ENCODE results near the gene LRCH2.

LRCH2 gene

GRCh38 chrX:115233497-115234455 is at the start of gene LRCH2:
Gene LRCH2 (minus strand): TSS chrX:115234096. CDS start chrX:115234041, 55 bp downstream.
- H3K4me3 ChIP-seq (ENCODE audit: low read length) = no peak within 1 kb of the TSS
- no peaks in the 10 kb centered on the region for H3K4me1 ChIP-seq (ENCODE audit: low read length)
- H4K20me1 ChIP-seq (ENCODE audit: insufficient read depth, low read length) = no peaks in the 10 kb centered on the region
- H3K27me3 ChIP-seq (ENCODE audit: low read depth, low read length) = no peaks in the 10 kb centered on the region
- H3K36me3 ChIP-seq (replicated peaks; ENCODE audit: low read depth, low read length) = no peaks in the 10 kb centered on the region
- no peaks in the 10 kb centered on the region for H3K9me3 ChIP-seq (ENCODE audit: insufficient read depth, low read length)
- no peaks in the 10 kb centered on the region for H3K79me2 ChIP-seq (ENCODE audit: low read length)
- H3K4me2 ChIP-seq (ENCODE audit: low read length) = no peak within 1 kb of the TSS
- H2AFZ ChIP-seq (ENCODE audit: low read depth, low read length) = no peak within 1 kb of the TSS
- no peak within 1 kb of the TSS for H3K9ac ChIP-seq (ENCODE audit: low read length)
- no peak for TF ChIP-seq EZH2phosphoT487 (IDR thresholded peaks at IDR 0.05; ENCODE audit: low read depth)
- TF ChIP-seq, protein P1, sequence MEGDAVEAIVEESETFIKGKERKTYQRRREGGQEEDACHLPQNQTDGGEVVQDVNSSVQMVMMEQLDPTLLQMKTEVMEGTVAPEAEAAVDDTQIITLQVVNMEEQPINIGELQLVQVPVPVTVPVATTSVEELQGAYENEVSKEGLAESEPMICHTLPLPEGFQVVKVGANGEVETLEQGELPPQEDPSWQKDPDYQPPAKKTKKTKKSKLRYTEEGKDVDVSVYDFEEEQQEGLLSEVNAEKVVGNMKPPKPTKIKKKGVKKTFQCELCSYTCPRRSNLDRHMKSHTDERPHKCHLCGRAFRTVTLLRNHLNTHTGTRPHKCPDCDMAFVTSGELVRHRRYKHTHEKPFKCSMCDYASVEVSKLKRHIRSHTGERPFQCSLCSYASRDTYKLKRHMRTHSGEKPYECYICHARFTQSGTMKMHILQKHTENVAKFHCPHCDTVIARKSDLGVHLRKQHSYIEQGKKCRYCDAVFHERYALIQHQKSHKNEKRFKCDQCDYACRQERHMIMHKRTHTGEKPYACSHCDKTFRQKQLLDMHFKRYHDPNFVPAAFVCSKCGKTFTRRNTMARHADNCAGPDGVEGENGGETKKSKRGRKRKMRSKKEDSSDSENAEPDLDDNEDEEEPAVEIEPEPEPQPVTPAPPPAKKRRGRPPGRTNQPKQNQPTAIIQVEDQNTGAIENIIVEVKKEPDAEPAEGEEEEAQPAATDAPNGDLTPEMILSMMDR (IDR thresholded peaks at IDR 0.05; ENCODE audit: low read depth, low read length) = no peak
- H3K27ac ChIP-seq (ENCODE audit: low read length) = no peak within 1 kb of the TSS

- Histone ChIP-seq H3K36me3 (replicated peaks; ENCODE audit: low read depth, low read length) (no peaks in the 10 kb centered on the region), H3K4me1 (ENCODE audit: low read length) (no peaks in the 10 kb centered on the region), H3K9ac (ENCODE audit: low read length) (no peak overlapping the region), H3K9me3 (ENCODE audit: insufficient read depth, low read length) (no peaks in the 10 kb centered on the region), H3K79me2 (ENCODE audit: low read length) (no peaks in the 10 kb centered on the region), H3K4me2 (ENCODE audit: low read length) (no peak overlapping the region), H3K27ac (ENCODE audit: low read length) (no peak overlapping the region), H2AFZ (ENCODE audit: low read depth, low read length) (no peak overlapping the region), H3K27me3 (ENCODE audit: low read depth, low read length) (no peaks in the 10 kb centered on the region), H3K4me3 (ENCODE audit: low read length) (no peak overlapping the region), H4K20me1 (ENCODE audit: insufficient read depth, low read length) (no peaks in the 10 kb centered on the region)
- TF ChIP-seq EZH2phosphoT487 (IDR thresholded peaks at IDR 0.05; ENCODE audit: low read depth) = no peak
- TF ChIP-seq, protein P1 (IDR thresholded peaks at IDR 0.05; ENCODE audit: low read depth, low read length) = no peak
These were observed 35.3 kb upstream of the LRCH2 start for GRCh38 chrX:115269051-115269683.

- Histone ChIP-seq H3K4me2 (ENCODE audit: low read length) (peak overlapping the region; percentile 43), H3K27me3 (ENCODE audit: low read depth, low read length) (no peaks in the 10 kb centered on the region), H4K20me1 (ENCODE audit: insufficient read depth, low read length) (no peaks in the 10 kb centered on the region), H3K36me3 (replicated peaks; ENCODE audit: low read depth, low read length) (no peaks in the 10 kb centered on the region), H3K4me1 (ENCODE audit: low read length) (no peaks in the 10 kb centered on the region), H2AFZ (ENCODE audit: low read depth, low read length) (peak overlapping the region; percentile 74; the same call in 1 of the 2 replicates), H3K9ac (ENCODE audit: low read length) (no peak overlapping the region), H3K27ac (ENCODE audit: low read length) (no peak overlapping the region), H3K79me2 (ENCODE audit: low read length) (no peaks in the 10 kb centered on the region), H3K9me3 (ENCODE audit: insufficient read depth, low read length) (no peaks in the 10 kb centered on the region), H3K4me3 (ENCODE audit: low read length) (no peak overlapping the region)
- TF ChIP-seq, protein P1 (IDR thresholded peaks at IDR 0.05; ENCODE audit: low read depth, low read length) = peak; percentile 41
- TF ChIP-seq EZH2phosphoT487 (IDR thresholded peaks at IDR 0.05; ENCODE audit: low read depth) = no peak
These were observed 34.5 kb upstream of the LRCH2 start for GRCh38 chrX:115268421-115268820.

GRCh38 chrX:115266300-115266699 is 32.4 kb upstream of the LRCH2 start:
- Histone ChIP-seq H3K9ac (ENCODE audit: low read length) (no peak overlapping the region), H3K9me3 (ENCODE audit: insufficient read depth, low read length) (no peaks in the 10 kb centered on the region), H3K27ac (ENCODE audit: low read length) (no peak overlapping the region), H4K20me1 (ENCODE audit: insufficient read depth, low read length) (no peaks in the 10 kb centered on the region), H3K79me2 (ENCODE audit: low read length) (no peaks in the 10 kb centered on the region), H3K4me1 (ENCODE audit: low read length) (no peaks in the 10 kb centered on the region), H3K36me3 (replicated peaks; ENCODE audit: low read depth, low read length) (no peaks in the 10 kb centered on the region), H3K4me3 (ENCODE audit: low read length) (no peak overlapping the region), H3K27me3 (ENCODE audit: low read depth, low read length) (no peaks in the 10 kb centered on the region), H3K4me2 (ENCODE audit: low read length) (no peak overlapping the region), H2AFZ (ENCODE audit: low read depth, low read length) (no peak overlapping the region)
- TF ChIP-seq EZH2phosphoT487 (IDR thresholded peaks at IDR 0.05; ENCODE audit: low read depth) = no peak
- TF ChIP-seq, protein P1 (IDR thresholded peaks at IDR 0.05; ENCODE audit: low read depth, low read length) = no peak
